ENCODE data around the gene PRR5. TPM values are rescaled to one million over a fixed set of nuclear protein-coding genes. Genes with fewer than 3 reads are reported as not detected.

Gene PRR5
- total RNA-seq, 1 donor from 2014 or later, result 17.5 TPM

GRCh38 chr22:44764974-44765373, 63.0 kb downstream of the PRR5 start:
- Mint-ChIP-seq H3K4me1 (ENCODE audit: low read depth, unreplicated experiment) (peaks cover 4% of the 10 kb centered on the region), H3K4me3 (ENCODE audit: unreplicated experiment) (no peak overlapping the region), H3K36me3 (ENCODE audit: unreplicated experiment) (no peaks in the 10 kb centered on the region), H3K27ac (ENCODE audit: unreplicated experiment) (no peak overlapping the region), H3K27me3 (ENCODE audit: unreplicated experiment) (peaks cover 6% of the 10 kb centered on the region), H3K9me3 (ENCODE audit: unreplicated experiment) (peaks cover 10% of the 10 kb centered on the region)
- no peak for DNase-seq
- no peak for TF ChIP-seq CTCF (IDR thresholded peaks at IDR 0.05; ENCODE audit: partially characterized antibody, unreplicated experiment)

GRCh38 chr22:44765571-44766285, 63.7 kb downstream of the PRR5 start:
- Mint-ChIP-seq H3K36me3 (ENCODE audit: unreplicated experiment) (no peaks in the 10 kb centered on the region), H3K4me3 (ENCODE audit: unreplicated experiment) (no peak overlapping the region), H3K27me3 (ENCODE audit: unreplicated experiment) (peaks cover 5% of the 10 kb centered on the region), H3K4me1 (ENCODE audit: low read depth, unreplicated experiment) (peaks cover 4% of the 10 kb centered on the region), H3K9me3 (ENCODE audit: unreplicated experiment) (peaks cover 10% of the 10 kb centered on the region), H3K27ac (ENCODE audit: unreplicated experiment) (no peak overlapping the region)
- TF ChIP-seq CTCF (IDR thresholded peaks at IDR 0.05; ENCODE audit: partially characterized antibody, unreplicated experiment), result no peak
- no peak for DNase-seq

- Mint-ChIP-seq H3K36me3 (ENCODE audit: unreplicated experiment) (peaks cover 11% of the 10 kb centered on the region), H3K27ac (ENCODE audit: unreplicated experiment) (no peak overlapping the region), H3K4me3 (ENCODE audit: unreplicated experiment) (no peak overlapping the region), H3K4me1 (ENCODE audit: low read depth, unreplicated experiment) (no peaks in the 10 kb centered on the region), H3K27me3 (ENCODE audit: unreplicated experiment) (peaks cover 3% of the 10 kb centered on the region), H3K9me3 (ENCODE audit: unreplicated experiment) (peaks cover 11% of the 10 kb centered on the region)
- no peak for TF ChIP-seq CTCF (IDR thresholded peaks at IDR 0.05; ENCODE audit: partially characterized antibody, unreplicated experiment)
- DNase-seq, result no peak
Measured at GRCh38 chr22:44773082-44773481, 71.1 kb downstream of the PRR5 start.

- TF ChIP-seq CTCF (IDR thresholded peaks at IDR 0.05; ENCODE audit: partially characterized antibody, unreplicated experiment), result no peak
- no peaks in the 10 kb centered on the region for H3K4me1 Mint-ChIP-seq (ENCODE audit: low read depth, unreplicated experiment)
- H3K27me3 Mint-ChIP-seq (ENCODE audit: unreplicated experiment), result peaks cover 1% of the 10 kb centered on the region
- H3K36me3 Mint-ChIP-seq (ENCODE audit: unreplicated experiment), result peaks cover 11% of the 10 kb centered on the region
- no peak overlapping the region for H3K27ac Mint-ChIP-seq (ENCODE audit: unreplicated experiment)
- no peak overlapping the region for H3K4me3 Mint-ChIP-seq (ENCODE audit: unreplicated experiment)
- no peak for DNase-seq
- peaks cover 11% of the 10 kb centered on the region for H3K9me3 Mint-ChIP-seq (ENCODE audit: unreplicated experiment)
Measured at GRCh38 chr22:44775862-44776261, 73.9 kb downstream of the PRR5 start.

- Mint-ChIP-seq H3K27me3 (ENCODE audit: unreplicated experiment) (peaks cover 1% of the 10 kb centered on the region), H3K27ac (ENCODE audit: unreplicated experiment) (no peak overlapping the region), H3K36me3 (ENCODE audit: unreplicated experiment) (peaks cover 11% of the 10 kb centered on the region), H3K4me3 (ENCODE audit: unreplicated experiment) (no peak overlapping the region), H3K4me1 (ENCODE audit: low read depth, unreplicated experiment) (no peaks in the 10 kb centered on the region), H3K9me3 (ENCODE audit: unreplicated experiment) (peaks cover 11% of the 10 kb centered on the region)
- DNase-seq, result no peak
- no peak for TF ChIP-seq CTCF (IDR thresholded peaks at IDR 0.05; ENCODE audit: partially characterized antibody, unreplicated experiment)
Measured at GRCh38 chr22:44776605-44777363, 74.8 kb downstream of the PRR5 start.

Data from glutamatergic neuron (in vitro differentiated cells).